ENCODE results near the gene SGCD.

Gene SGCD

GRCh38 chr5:156359476-156359875 lies 32.5 kb downstream of the SGCD start:
- in situ Hi-C loops (cut with HindIII; ENCODE audit: low sequenced_read_pairs) = no loop called here

GRCh38 chr5:156361436-156362109 lies 34.6 kb downstream of the SGCD start:
- in situ Hi-C loops (cut with HindIII; ENCODE audit: low sequenced_read_pairs) = no loop called here

- in situ Hi-C loops (cut with HindIII; ENCODE audit: low sequenced_read_pairs) = no loop called here
Observed at GRCh38 chr5:156363861-156364260, 36.9 kb downstream of the SGCD start.

GRCh38 chr5:156366521-156366920 lies 39.6 kb downstream of the SGCD start:
- in situ Hi-C loops (cut with HindIII; ENCODE audit: low sequenced_read_pairs) = no loop called here

GRCh38 chr5:156367597-156367996 lies 40.6 kb downstream of the SGCD start:
- in situ Hi-C loops (cut with HindIII; ENCODE audit: low sequenced_read_pairs) = no loop called here

GRCh38 chr5:156375895-156376495 lies 49.0 kb downstream of the SGCD start:
- in situ Hi-C loops (cut with HindIII; ENCODE audit: low sequenced_read_pairs) = no loop called here

GRCh38 chr5:156376751-156377150 lies 49.8 kb downstream of the SGCD start:
- in situ Hi-C loops (cut with HindIII; ENCODE audit: low sequenced_read_pairs) = no loop called here

GRCh38 chr5:156378159-156378558 lies 51.2 kb downstream of the SGCD start:
- in situ Hi-C loops (cut with HindIII; ENCODE audit: low sequenced_read_pairs) = no loop called here

GRCh38 chr5:156379206-156379605 lies 52.2 kb downstream of the SGCD start:
- in situ Hi-C loops (cut with HindIII; ENCODE audit: low sequenced_read_pairs) = no loop called here

- in situ Hi-C loops (cut with HindIII; ENCODE audit: low sequenced_read_pairs) = no loop called here
Observed at GRCh38 chr5:156380848-156381247, 53.9 kb downstream of the SGCD start.

GRCh38 chr5:156383510-156384265 lies 56.7 kb downstream of the SGCD start:
- in situ Hi-C loops (cut with HindIII; ENCODE audit: low sequenced_read_pairs) = no loop called here

GRCh38 chr5:156385416-156385815 lies 58.5 kb downstream of the SGCD start:
- in situ Hi-C loops (cut with HindIII; ENCODE audit: low sequenced_read_pairs) = no loop called here

- in situ Hi-C loops (cut with HindIII; ENCODE audit: low sequenced_read_pairs) = no loop called here
Observed at GRCh38 chr5:156386976-156387375, 60.0 kb downstream of the SGCD start.

GRCh38 chr5:156387391-156387790 lies 60.4 kb downstream of the SGCD start:
- in situ Hi-C loops (cut with HindIII; ENCODE audit: low sequenced_read_pairs) = no loop called here

- in situ Hi-C loops (cut with HindIII; ENCODE audit: low sequenced_read_pairs) = no loop called here
Observed at GRCh38 chr5:156388233-156388632, 61.3 kb downstream of the SGCD start.

- in situ Hi-C loops (cut with HindIII; ENCODE audit: low sequenced_read_pairs) = no loop called here
Observed at GRCh38 chr5:156391139-156391538, 64.2 kb downstream of the SGCD start.

- in situ Hi-C loops (cut with HindIII; ENCODE audit: low sequenced_read_pairs) = no loop called here
Observed at GRCh38 chr5:156393980-156394379, 67.0 kb downstream of the SGCD start.

- in situ Hi-C loops (cut with HindIII; ENCODE audit: low sequenced_read_pairs) = no loop called here
Observed at GRCh38 chr5:156394642-156395305, 67.8 kb downstream of the SGCD start.

- in situ Hi-C loops (cut with HindIII; ENCODE audit: low sequenced_read_pairs) = no loop called here
Observed at GRCh38 chr5:156395306-156395675, 68.3 kb downstream of the SGCD start.

GRCh38 chr5:156396063-156396829 lies 69.3 kb downstream of the SGCD start:
- in situ Hi-C loops (cut with HindIII; ENCODE audit: low sequenced_read_pairs) = no loop called here

GRCh38 chr5:156396830-156397081 lies 69.8 kb downstream of the SGCD start:
- in situ Hi-C loops (cut with HindIII; ENCODE audit: low sequenced_read_pairs) = no loop called here

All from endothelial cell of hepatic sinusoid (primary cell).